ENCODE measurements around the gene PLOD2.
"Not testable (repeated sequence)": the region's sequence is repeated elsewhere in the genome, so short reads cannot be mapped to it uniquely, and the experiment has no call there.

PLOD2 gene

GRCh38 chr3:146131616-146132410 is 29.2 kb downstream of the PLOD2 start:
- Histone ChIP-seq H3K27ac (no peak overlapping the region), H3K4me3 (no peak overlapping the region), H3K9me3 (replicated peaks in 1 of 11) (no peaks in the 10 kb centered on the region), H3K27me3 (no peaks in the 10 kb centered on the region), H3K36me3 (no peaks in the 10 kb centered on the region), H3K4me1 (no peaks in the 10 kb centered on the region), H3K4me2 (no peak overlapping the region), H3K9ac (no peak overlapping the region), H4K20me1 (no peaks in the 10 kb centered on the region)
- TF ChIP-seq Cebpa-rat (IDR thresholded peaks at IDR 0.05): no peak

- no peak overlapping the region for H3K9ac ChIP-seq
- no peaks in the 10 kb centered on the region for H3K4me1 ChIP-seq
- H4K20me1 ChIP-seq: no peaks in the 10 kb centered on the region
- H3K27me3 ChIP-seq: no peaks in the 10 kb centered on the region
- H3K4me2 ChIP-seq: no peak overlapping the region
- no peaks in the 10 kb centered on the region for H3K9me3 ChIP-seq (replicated peaks in 1 of 11)
- TF ChIP-seq Cebpa-rat (IDR thresholded peaks at IDR 0.05): no peak
- no peaks in the 10 kb centered on the region for H3K36me3 ChIP-seq
- H3K27ac ChIP-seq: no peak overlapping the region
- no peak overlapping the region for H3K4me3 ChIP-seq
Measured at GRCh38 chr3:146130881-146131371, 30.1 kb downstream of the PLOD2 start.

- Histone ChIP-seq H3K4me3 (no peak overlapping the region), H3K36me3 (no peaks in the 10 kb centered on the region), H3K4me2 (no peak overlapping the region), H3K27me3 (no peaks in the 10 kb centered on the region), H3K4me1 (no peaks in the 10 kb centered on the region), H3K9ac (no peak overlapping the region), H4K20me1 (no peaks in the 10 kb centered on the region), H3K27ac (no peak overlapping the region), H3K9me3 (replicated peaks in 1 of 11) (no peaks in the 10 kb centered on the region)
- no peak for TF ChIP-seq Cebpa-rat (IDR thresholded peaks at IDR 0.05)
Measured at GRCh38 chr3:146129750-146130149, 31.2 kb downstream of the PLOD2 start.

- H3K27me3 ChIP-seq: no peaks in the 10 kb centered on the region
- H3K9ac ChIP-seq: no peak overlapping the region
- no peaks in the 10 kb centered on the region for H3K4me1 ChIP-seq
- no peak overlapping the region for H3K27ac ChIP-seq
- H3K4me2 ChIP-seq: no peak overlapping the region
- H3K4me3 ChIP-seq: no peak overlapping the region
- H3K36me3 ChIP-seq: no peaks in the 10 kb centered on the region
- H4K20me1 ChIP-seq: no peaks in the 10 kb centered on the region
- no peak for TF ChIP-seq Cebpa-rat (IDR thresholded peaks at IDR 0.05)
- no peaks in the 10 kb centered on the region for H3K9me3 ChIP-seq (replicated peaks in 1 of 11)
Measured at GRCh38 chr3:146128939-146129338, 32.0 kb downstream of the PLOD2 start.

GRCh38 chr3:146128179-146128578 is 32.8 kb downstream of the PLOD2 start:
- Histone ChIP-seq H3K27ac (no peak overlapping the region), H3K9me3 (replicated peaks in 1 of 11) (no peaks in the 10 kb centered on the region), H3K27me3 (no peaks in the 10 kb centered on the region), H3K4me3 (no peak overlapping the region), H4K20me1 (no peaks in the 10 kb centered on the region), H3K36me3 (no peaks in the 10 kb centered on the region), H3K9ac (no peak overlapping the region), H3K4me2 (no peak overlapping the region), H3K4me1 (no peaks in the 10 kb centered on the region)
- no peak for TF ChIP-seq Cebpa-rat (IDR thresholded peaks at IDR 0.05)

GRCh38 chr3:146125951-146126350 is 35.0 kb downstream of the PLOD2 start:
- H3K4me2 ChIP-seq: no peak overlapping the region
- H4K20me1 ChIP-seq: no peaks in the 10 kb centered on the region
- no peak overlapping the region for H3K9ac ChIP-seq
- H3K36me3 ChIP-seq: no peaks in the 10 kb centered on the region
- H3K27me3 ChIP-seq: no peaks in the 10 kb centered on the region
- no peak for TF ChIP-seq Cebpa-rat (IDR thresholded peaks at IDR 0.05)
- no peaks in the 10 kb centered on the region for H3K9me3 ChIP-seq (replicated peaks in 1 of 11)
- H3K4me3 ChIP-seq: no peak overlapping the region
- H3K27ac ChIP-seq: no peak overlapping the region
- no peaks in the 10 kb centered on the region for H3K4me1 ChIP-seq

GRCh38 chr3:146124126-146124801 is 36.7 kb downstream of the PLOD2 start:
- H3K9ac ChIP-seq: no peak overlapping the region
- H3K9me3 ChIP-seq (replicated peaks in 1 of 11): no peaks in the 10 kb centered on the region
- H3K4me3 ChIP-seq: no peak overlapping the region
- H3K27me3 ChIP-seq: no peaks in the 10 kb centered on the region
- H3K4me2 ChIP-seq: no peak overlapping the region
- no peaks in the 10 kb centered on the region for H3K36me3 ChIP-seq
- no peak overlapping the region for H3K27ac ChIP-seq
- H3K4me1 ChIP-seq: no peaks in the 10 kb centered on the region
- no peak for TF ChIP-seq Cebpa-rat (IDR thresholded peaks at IDR 0.05)
- H4K20me1 ChIP-seq: no peaks in the 10 kb centered on the region

- H3K4me2 ChIP-seq: no peak overlapping the region
- H4K20me1 ChIP-seq: no peaks in the 10 kb centered on the region
- H3K27ac ChIP-seq: no peak overlapping the region
- no peaks in the 10 kb centered on the region for H3K4me1 ChIP-seq
- H3K9ac ChIP-seq: no peak overlapping the region
- peaks cover 18 to 40% (median 33%) of the 10 kb centered on the region in 11 experiments; a peak in 21 of 22 replicates for H3K9me3 ChIP-seq (replicated peaks in 1 of 11)
- H3K36me3 ChIP-seq: no peaks in the 10 kb centered on the region
- no peak for TF ChIP-seq Cebpa-rat (IDR thresholded peaks at IDR 0.05)
- H3K27me3 ChIP-seq: no peaks in the 10 kb centered on the region
- H3K4me3 ChIP-seq: no peak overlapping the region
Measured at GRCh38 chr3:146117406-146118285, 43.3 kb downstream of the PLOD2 start.

GRCh38 chr3:146115619-146116018 is 45.4 kb downstream of the PLOD2 start:
- Histone ChIP-seq H3K27me3 (no peaks in the 10 kb centered on the region), H4K20me1 (no peaks in the 10 kb centered on the region), H3K9me3 (replicated peaks in 1 of 11) (peaks cover 18 to 40% (median 33%) of the 10 kb centered on the region in 11 experiments; a peak in 21 of 22 replicates), H3K36me3 (no peaks in the 10 kb centered on the region), H3K4me3 (no peak overlapping the region), H3K9ac (no peak overlapping the region), H3K27ac (no peak overlapping the region), H3K4me1 (no peaks in the 10 kb centered on the region), H3K4me2 (no peak overlapping the region)
- TF ChIP-seq Cebpa-rat (IDR thresholded peaks at IDR 0.05): no peak

- H3K4me3 ChIP-seq, H3K27ac ChIP-seq, H3K27me3 ChIP-seq, H3K4me2 ChIP-seq, H3K36me3 ChIP-seq, H3K9ac ChIP-seq, H4K20me1 ChIP-seq, H3K4me1 ChIP-seq: not testable (repeated sequence)
- H3K9me3 ChIP-seq (replicated peaks in 1 of 11): peaks cover 18 to 40% (median 33%) of the 10 kb centered on the region in 11 experiments; a peak in 21 of 22 replicates
Measured at GRCh38 chr3:146113804-146114203, 47.2 kb downstream of the PLOD2 start.
